H9 (cell line): ENCODE measurements around the gene SRGAP2C. TPM values are rescaled to one million over a fixed set of nuclear protein-coding genes. Genes with fewer than 3 reads are reported as not detected.
"Not testable (repeated sequence)": the region's sequence is repeated elsewhere in the genome, so short reads cannot be mapped to it uniquely, and the experiment has no call there.

ENCODE experiments used
- DNase-seq: peaks from one replicate; pipeline ENCODE4 v3.0.0-alpha.2; 2017
- H2AFZ ChIP-seq: one replicate; pipeline ENCODE4 v1.6.1; 2013; ENCODE audit warnings: mild to moderate bottlenecking, low read length, control low read depth, moderate library complexity
- H2AK5ac ChIP-seq: 2 replicates; pipeline ENCODE4 v1.6.1; 2013; ENCODE audit warnings: low read length, control low read depth, mixed read lengths; ENCODE audit not compliant: insufficient read length
- H2BK120ac ChIP-seq: one replicate; pipeline ENCODE4 v1.6.1; 2013; ENCODE audit warnings: low read depth, mild to moderate bottlenecking, low read length, control low read depth, inconsistent platforms; ENCODE audit not compliant: poor library complexity, severe bottlenecking
- H2BK12ac ChIP-seq: 2 replicates; pipeline ENCODE4 v1.6.1; 2013; ENCODE audit warnings: low read length, control low read depth, mixed read lengths, low read depth; ENCODE audit not compliant: insufficient read length
- H2BK15ac ChIP-seq: 2 replicates; pipeline ENCODE4 v1.6.1; 2013; ENCODE audit warnings: low read depth, low read length, control low read depth
- H2BK20ac ChIP-seq: one replicate; pipeline ENCODE4 v1.6.1; 2013; ENCODE audit warnings: low read depth, mild to moderate bottlenecking, low read length, control low read depth, inconsistent platforms; ENCODE audit not compliant: poor library complexity, severe bottlenecking
- H2BK5ac ChIP-seq: 2 replicates; pipeline ENCODE4 v1.6.1; 2013; ENCODE audit warnings: low read length, control low read depth, mixed read lengths; ENCODE audit not compliant: insufficient read length
- H3K14ac ChIP-seq: 2 replicates; pipeline ENCODE4 v1.6.1; 2013; ENCODE audit warnings: low read length, control low read depth; ENCODE audit not compliant: insufficient read depth
- H3K18ac ChIP-seq: 2 replicates; pipeline ENCODE4 v1.6.1; 2013; ENCODE audit warnings: low read depth, mild to moderate bottlenecking, mixed read lengths, low read length, control low read depth; ENCODE audit not compliant: insufficient read length
- H3K23ac ChIP-seq: 2 replicates; pipeline ENCODE4 v1.6.1; 2013; ENCODE audit warnings: low read length, control low read depth, mixed read lengths, low read depth; ENCODE audit not compliant: insufficient read length
- H3K23me2 ChIP-seq: 2 replicates; pipeline ENCODE4 v1.6.1; 2013; ENCODE audit warnings: low read depth, mild to moderate bottlenecking, mixed read lengths, low read length, control low read depth; ENCODE audit not compliant: insufficient read length, poor library complexity, severe bottlenecking
- H3K27ac ChIP-seq: 2 replicates; pipeline ENCODE4 v1.5.1; 2013; ENCODE audit warnings: low read length, control low read depth, mixed read lengths, low read depth; ENCODE audit not compliant: insufficient read length
- H3K27me3 ChIP-seq: 2 replicates; pipeline ENCODE4 v1.6.1; 2013; ENCODE audit warnings: low read length, control low read depth, inconsistent platforms; ENCODE audit not compliant: insufficient read depth
- H3K4ac ChIP-seq: 2 replicates; pipeline ENCODE4 v1.6.1; 2013; ENCODE audit warnings: low read depth, mild to moderate bottlenecking, control low read depth, inconsistent platforms, low read length, moderate library complexity
- H3K4me1 ChIP-seq: 2 replicates; pipeline ENCODE4 v1.6.1; 2013; ENCODE audit warnings: low read length, control low read depth, inconsistent platforms; ENCODE audit not compliant: insufficient read depth
- H3K4me2 ChIP-seq: 2 replicates; pipeline ENCODE4 v1.6.1; 2013; ENCODE audit warnings: low read length, control low read depth, mixed read lengths; ENCODE audit not compliant: insufficient read length, insufficient read depth
- H3K56ac ChIP-seq: 2 replicates; pipeline ENCODE4 v1.6.1; 2013; ENCODE audit warnings: low read depth, mild to moderate bottlenecking, mixed read lengths, low read length, control low read depth; ENCODE audit not compliant: insufficient read length
- H3K79me1 ChIP-seq: 2 replicates; pipeline ENCODE4 v1.6.1; 2013; ENCODE audit warnings: low read depth, mild to moderate bottlenecking, moderate library complexity, low read length, control low read depth, inconsistent platforms; ENCODE audit not compliant: insufficient read depth, poor library complexity, severe bottlenecking
- H3K79me2 ChIP-seq: 2 replicates; pipeline ENCODE4 v1.6.1; 2013; ENCODE audit warnings: low read length, control low read depth, inconsistent platforms; ENCODE audit not compliant: insufficient read depth
- H3K9ac ChIP-seq: 2 replicates; pipeline ENCODE4 v1.6.1; 2013; ENCODE audit warnings: low read length, control low read depth, mixed read lengths; ENCODE audit not compliant: insufficient read length; ENCODE audit errors: extremely low read depth
- H3K9me3 ChIP-seq: one replicate; pipeline ENCODE4 v1.6.1; 2013; ENCODE audit warnings: low read depth, low read length, inconsistent platforms; ENCODE audit not compliant: control insufficient read depth
- H3T11ph ChIP-seq: one replicate; pipeline ENCODE4 v1.6.1; 2013; ENCODE audit warnings: mild to moderate bottlenecking, low read length, control low read depth, inconsistent platforms
- H4K20me1 ChIP-seq: one replicate; pipeline ENCODE4 v1.6.1; 2013; ENCODE audit not compliant: control insufficient read depth, insufficient read length, insufficient read depth
- H4K5ac ChIP-seq: 2 replicates; pipeline ENCODE4 v1.6.1; 2013; ENCODE audit warnings: low read depth, mild to moderate bottlenecking, mixed read lengths, low read length, control low read depth; ENCODE audit not compliant: insufficient read length
- H4K8ac ChIP-seq: replicated peaks from 2 replicates; pipeline ENCODE4 v1.6.1; 2013; ENCODE audit warnings: low read length, control low read depth, mixed read lengths, low read depth; ENCODE audit not compliant: insufficient read length
- H4K91ac ChIP-seq: 2 replicates; pipeline ENCODE4 v1.6.1; 2013; ENCODE audit warnings: low read depth, mild to moderate bottlenecking, moderate library complexity, mixed read lengths, low read length, control low read depth; ENCODE audit not compliant: insufficient read length
- H3K27ac Mint-ChIP-seq, 3 experiments: 2 replicates in 2 of 3; 3 replicates in 1 of 3; pipeline ENCODE4 v1.8.0; 2020 to 2021; ENCODE audit warnings: mixed read lengths in 3 of 3, mild to moderate bottlenecking in 1 of 3, moderate library complexity in 1 of 3
- H3K27me3 Mint-ChIP-seq: 2 replicates; pipeline ENCODE4 v1.8.0; 2021; ENCODE audit warnings: low read depth, mild to moderate bottlenecking, moderate library complexity, mixed read lengths
- H3K36me3 Mint-ChIP-seq, 3 experiments: 2 replicates in 2 of 3; 3 replicates in 1 of 3; pipeline ENCODE4 v1.8.0; 2020 to 2021; ENCODE audit warnings: low read depth in 3 of 3, mixed read lengths in 3 of 3; ENCODE audit not compliant: insufficient read depth in 1 of 3
- H3K4me1 Mint-ChIP-seq, 2 experiments: 2 replicates each; pipeline ENCODE4 v1.8.0; 2020; ENCODE audit warnings: mixed read lengths in 2 of 2
- H3K4me3 Mint-ChIP-seq, 2 experiments: 2 replicates in 1 of 2; 3 replicates in 1 of 2; pipeline ENCODE4 v1.8.0; 2020 to 2021; ENCODE audit warnings: mild to moderate bottlenecking in 2 of 2, mixed read lengths in 2 of 2, moderate library complexity in 1 of 2
- H3K9me3 Mint-ChIP-seq, 2 experiments: 2 replicates in 1 of 2; 3 replicates in 1 of 2; pipeline ENCODE4 v1.8.0; 2020; ENCODE audit warnings: mild to moderate bottlenecking in 2 of 2, mixed read lengths in 2 of 2, moderate library complexity in 1 of 2
- WGBS: extraction: QIAGEN DNeasy Blood & Tissue Kit; methylation state at CpG from one replicate; pipeline ENCODE4 v1.1.7; 2013; ENCODE audit warnings: missing lambda C conversion rate, low lambda C conversion rate, mixed read lengths; ENCODE audit not compliant: insufficient read length; ENCODE audit errors: extremely low coverage; 5-methylcytosine and 5-hydroxymethylcytosine counted together
- total RNA-seq: library from RNA; stranded (reverse); gene quantifications from 2 replicates; pipeline ENCODE4 v1.2.1, GENCODE V29; 2021

SRGAP2C gene
- total RNA-seq, 1 experiment from 2014 or later: 16.5 TPM

GRCh38 chr1:121365316-121365715 lies 180.5 kb downstream of the SRGAP2C start:
- not testable (repeated sequence) for H3K4me1 Mint-ChIP-seq, H3K27ac ChIP-seq, H4K91ac ChIP-seq, H2BK15ac ChIP-seq, H3K9ac ChIP-seq, H3K79me2 ChIP-seq, H3K4me2 ChIP-seq, H3T11ph ChIP-seq, H4K8ac ChIP-seq, H3K4me3 Mint-ChIP-seq, H3K23me2 ChIP-seq, H3K56ac ChIP-seq, H3K23ac ChIP-seq, H2AFZ ChIP-seq, H3K14ac ChIP-seq, H4K20me1 ChIP-seq, H3K4me1 ChIP-seq, H3K9me3 Mint-ChIP-seq, H3K18ac ChIP-seq, H4K5ac ChIP-seq, H3K27me3 ChIP-seq, H3K79me1 ChIP-seq, H3K4ac ChIP-seq, H2AK5ac ChIP-seq, H2BK20ac ChIP-seq, H2BK12ac ChIP-seq, H3K36me3 Mint-ChIP-seq, H3K27me3 Mint-ChIP-seq, DNase-seq, H2BK5ac ChIP-seq, H3K27ac Mint-ChIP-seq, H2BK120ac ChIP-seq, H3K9me3 ChIP-seq
- no CpG with 5 or more reads among the region's 6 CpGs for WGBS

GRCh38 chr1:121365723-121366122 lies 180.9 kb downstream of the SRGAP2C start:
- not testable (repeated sequence) for H4K8ac ChIP-seq, DNase-seq, H4K5ac ChIP-seq, H3K14ac ChIP-seq, H3K9me3 ChIP-seq, H2BK12ac ChIP-seq, H3K27ac Mint-ChIP-seq, H3K27me3 ChIP-seq, H3K4me3 Mint-ChIP-seq, H4K91ac ChIP-seq, H3K4ac ChIP-seq, H3K4me2 ChIP-seq, H3K4me1 Mint-ChIP-seq, H3K79me2 ChIP-seq, H3K79me1 ChIP-seq, H2AFZ ChIP-seq, H2BK20ac ChIP-seq, H3K27me3 Mint-ChIP-seq, H3K23me2 ChIP-seq, H3K27ac ChIP-seq, H3K4me1 ChIP-seq, H3K36me3 Mint-ChIP-seq, H2BK15ac ChIP-seq, H4K20me1 ChIP-seq, H3K56ac ChIP-seq, H3K9ac ChIP-seq, H3K9me3 Mint-ChIP-seq, H2BK120ac ChIP-seq, H2BK5ac ChIP-seq, H3K18ac ChIP-seq, H3T11ph ChIP-seq, H3K23ac ChIP-seq, H2AK5ac ChIP-seq
- no CpG with 5 or more reads among the region's 6 CpGs for WGBS
